Mucosa of descending colon (tissue), 3 donors: ENCODE measurements around the gene MRPS21. TPM values are rescaled to one million over a fixed set of nuclear protein-coding genes. Genes with fewer than 3 reads are reported as not detected.

ENCODE experiments used
- ATAC-seq: fragments of 200-7000 bp; cut with Tn5 transposase; one replicate; pipeline ENCODE4 v1.9.1; 2020; ENCODE audit warnings: mild to moderate bottlenecking, moderate library complexity
- DNase-seq, 3 donors: peaks; one replicate each; pipeline ENCODE4 v3.0.0-alpha.2; 2020
- H3K36me3 ChIP-seq: fragments of 200-600 bp; one replicate; pipeline ENCODE4 v1.8.0; 2021; ENCODE audit warnings: low read depth, mild to moderate bottlenecking
- H3K4me1 ChIP-seq: fragments of 200-600 bp; one replicate; pipeline ENCODE4 v1.8.0; 2021; ENCODE audit warnings: low read depth, mild to moderate bottlenecking
- H3K4me3 ChIP-seq: fragments of 200-600 bp; one replicate; pipeline ENCODE4 v1.8.0; 2021; ENCODE audit warnings: mild to moderate bottlenecking
- H3K9me3 ChIP-seq: fragments of 200-600 bp; one replicate; pipeline ENCODE4 v1.8.0; 2021; ENCODE audit warnings: mild to moderate bottlenecking
- CTCF ChIP-seq: fragments of 200-600 bp; IDR thresholded peaks from one replicate; pipeline ENCODE4 v1.8.0; 2022; ENCODE audit warnings: antibody characterized with exemption, mild to moderate bottlenecking
- intact Hi-C, 2 donors: fragments of 100-400 bp; cut with DNase I in 1 of 2; cut with micrococcal nuclease in 1 of 2; formaldehyde crosslinking; loops; one replicate each; pipeline versions ENCODE4 v1.11.0 to v1.11.1; 2022; cut with DNase I, micrococcal nuclease
- total RNA-seq, 3 donors: library from RNA; stranded (reverse); fragmentation: NEBNext Ultra II Directional in 2 of 3; extraction: Animal tissue kit (Norgen Biotek cat#: 25700) in 2 of 3; gene quantifications; one replicate each; pipeline versions ENCODE4 v1.2.1 to v1.2.4, GENCODE V29; 2021 to 2023
- donor health status: DM: no; HTN: no; CAD: no; lungs with moderate emphysema.
- donor health status: DM: no; HTN: no; CAD: no.
- donor health status: DM: no; HTN: yes; CAD: no.

The MRPS21 gene
- total RNA-seq, 3 donors from 2014 or later, result 39.4 to 50.2 (median 45.6) TPM

- ATAC-seq (no peak), DNase-seq (no peak)
- H3K4me1 ChIP-seq, result peaks cover 15% of the 10 kb centered on the region
- no peak for TF ChIP-seq CTCF
- H3K9me3 ChIP-seq, result no peaks in the 10 kb centered on the region
- H3K36me3 ChIP-seq, result no peaks in the 10 kb centered on the region
- intact Hi-C loops, result no loop called here
- no peak overlapping the region for H3K4me3 ChIP-seq
These were observed 30.1 kb upstream of the MRPS21 start for GRCh38 chr1:150263549-150263948.

- H3K9me3 ChIP-seq, result no peaks in the 10 kb centered on the region
- TF ChIP-seq CTCF, result no peak
- H3K4me1 ChIP-seq, result peaks cover 7% of the 10 kb centered on the region
- ATAC-seq (no peak), DNase-seq (no peak)
- intact Hi-C loops, result no loop called here
- no peaks in the 10 kb centered on the region for H3K36me3 ChIP-seq
- H3K4me3 ChIP-seq, result peak overlapping the region; percentile 83
These were observed 25.8 kb upstream of the MRPS21 start for GRCh38 chr1:150267896-150268295.

GRCh38 chr1:150268340-150268704, 25.3 kb upstream of the MRPS21 start:
- DNase-seq (peak; percentile 61 to 68 (median 66)), ATAC-seq (peak; percentile 73)
- H3K9me3 ChIP-seq, result no peaks in the 10 kb centered on the region
- H3K4me1 ChIP-seq, result peaks cover 7% of the 10 kb centered on the region
- H3K36me3 ChIP-seq, result no peaks in the 10 kb centered on the region
- intact Hi-C loops, result no loop called here
- no peak for TF ChIP-seq CTCF
- peak overlapping the region; percentile 83 for H3K4me3 ChIP-seq

- ATAC-seq, result peak; percentile 98
These were observed 24.8 kb upstream of the MRPS21 start, which contains the start of gene APH1A for GRCh38 chr1:150268705-150269403. APH1A (minus strand) TSS chr1:150269016; CDS start chr1:150268810, 206 bp downstream.

GRCh38 chr1:150269451-150269850, 24.2 kb upstream of the MRPS21 start:
- Histone ChIP-seq H3K4me1 (peaks cover 7% of the 10 kb centered on the region), H3K36me3 (no peaks in the 10 kb centered on the region), H3K4me3 (no peak overlapping the region), H3K9me3 (no peaks in the 10 kb centered on the region)
- ATAC-seq (no peak), DNase-seq (no peak)
- TF ChIP-seq CTCF, result no peak
- intact Hi-C loops, result no loop called here

More at GRCh38 chr1:150268705-150269403, 24.8 kb upstream of the MRPS21 start, which contains the start of gene APH1A:
- no peaks in the 10 kb centered on the region for H3K36me3 ChIP-seq
- intact Hi-C loops, result no loop called here
- no peaks in the 10 kb centered on the region for H3K9me3 ChIP-seq
- peaks cover 7% of the 10 kb centered on the region for H3K4me1 ChIP-seq
- no peak for TF ChIP-seq CTCF
- peak within 1 kb of the TSS; percentile 83 for H3K4me3 ChIP-seq
- peak; percentile 96 to 98 (median 96) for DNase-seq
